HG03108 (cell line): ENCODE data around the gene XPR1.

Experiments used
- ATAC-seq: cut with Tn5 transposase; IDR thresholded peaks from one replicate; pipeline ENCODE4 v1.9.1; 2021; ENCODE audit warnings: moderate library complexity; ENCODE audit not compliant: unreplicated experiment

XPR1 gene

DNA sequence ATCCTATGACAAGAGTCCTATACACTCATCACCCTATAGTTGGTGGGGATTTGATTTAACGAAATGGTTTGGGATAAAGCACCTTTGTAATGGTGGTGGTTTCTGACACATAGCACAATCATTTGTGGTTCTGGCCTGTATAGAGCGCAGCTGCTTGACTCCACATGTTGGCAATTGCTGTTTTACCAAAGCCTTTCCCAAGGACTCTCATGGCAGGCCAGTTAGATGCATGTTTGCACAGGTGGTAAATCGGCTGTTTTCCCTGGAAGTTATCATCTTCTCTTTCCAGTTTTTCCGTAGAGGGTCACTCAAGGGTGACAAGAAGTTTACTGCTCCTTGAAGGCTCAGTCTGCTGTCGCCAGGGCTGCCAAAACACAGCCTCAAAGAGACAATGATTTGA, 17.1 kb upstream of the XPR1 start:
- no peak for ATAC-seq

DNA sequence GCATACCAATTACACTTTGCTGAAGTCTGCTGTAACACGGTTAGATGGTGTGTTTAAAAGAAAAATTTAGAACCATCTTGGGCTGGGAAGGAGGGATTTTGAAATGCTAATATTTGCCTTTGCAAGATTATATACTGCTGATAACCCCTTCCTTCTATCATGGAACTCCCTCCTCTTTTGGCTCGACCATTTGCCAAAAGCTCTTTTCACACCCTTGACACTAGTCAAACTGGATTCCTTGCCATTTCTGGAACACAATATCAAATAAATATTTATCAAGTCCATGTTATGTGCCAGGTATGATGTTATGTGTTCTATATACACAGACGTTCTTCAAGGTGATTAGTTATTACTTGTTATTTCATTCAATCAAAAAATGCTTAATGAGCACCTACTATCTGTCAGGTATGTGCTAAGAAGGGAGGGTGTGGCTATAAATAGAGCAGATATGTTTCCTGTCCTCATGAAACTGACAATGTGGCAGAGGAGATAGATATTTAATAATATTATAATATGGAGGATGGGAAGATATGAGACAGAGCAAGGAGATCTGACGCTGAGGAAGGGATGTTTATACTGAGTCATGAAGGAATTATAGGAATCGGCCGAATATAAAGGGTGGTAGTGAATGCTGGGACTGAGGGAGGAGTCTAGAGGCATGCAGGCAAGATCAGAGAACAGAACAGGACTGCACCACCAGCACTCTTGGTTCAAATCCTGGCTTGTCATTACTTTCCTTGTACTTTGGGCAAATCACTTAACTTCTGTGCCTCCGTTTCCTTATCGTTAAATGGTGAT, 16.1 kb upstream of the XPR1 start:
- no peak for ATAC-seq

DNA sequence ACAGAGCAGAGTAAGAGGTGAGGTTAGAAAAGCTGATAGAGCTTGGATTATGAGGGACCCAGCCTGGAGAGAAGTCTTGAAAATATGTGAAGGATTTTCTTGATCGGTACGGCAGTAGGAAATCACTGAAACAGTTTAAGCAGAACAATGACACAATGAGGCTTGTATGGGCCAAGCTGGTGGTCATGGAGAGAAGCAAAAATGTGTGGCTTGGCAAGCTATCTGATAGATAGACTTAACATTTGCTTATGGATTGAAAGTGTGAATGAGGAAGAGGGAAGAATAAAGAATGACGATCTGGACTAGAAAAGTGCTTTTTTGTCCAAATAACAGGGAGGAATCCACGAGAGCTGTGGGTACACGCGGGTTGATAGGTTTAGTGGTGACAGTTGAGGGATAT, 15.4 kb upstream of the XPR1 start:
- no peak for ATAC-seq

DNA sequence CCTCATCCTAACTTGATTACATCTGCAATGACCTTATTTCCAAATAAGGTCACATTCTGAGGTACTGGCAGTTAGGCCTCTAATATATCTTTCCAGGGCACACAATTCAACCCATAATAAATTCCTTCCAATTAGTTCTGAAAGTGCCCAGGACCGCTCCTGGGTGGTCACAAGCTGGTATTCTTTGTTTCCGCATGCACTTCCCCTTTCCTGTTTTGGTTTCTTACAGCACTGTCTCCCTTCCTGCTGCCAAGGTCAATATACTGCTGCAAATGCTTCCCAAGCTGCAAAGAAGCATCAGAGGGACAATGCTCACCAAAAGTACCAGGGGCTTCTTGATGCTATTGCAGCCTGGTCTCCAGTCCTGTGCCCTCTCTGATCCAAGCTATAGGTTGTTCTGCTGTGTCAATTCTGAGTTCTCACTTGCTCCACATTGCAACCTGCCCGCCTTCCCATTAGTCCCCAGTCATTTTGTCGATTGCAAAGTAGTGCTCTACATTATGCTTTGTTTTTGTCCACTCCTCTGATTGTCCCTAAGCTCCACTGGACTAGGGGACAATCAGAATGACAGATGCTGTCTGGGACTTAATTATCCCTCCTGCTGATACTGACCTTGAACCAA, 13.9 kb upstream of the XPR1 start:
- ATAC-seq: no peak

DNA sequence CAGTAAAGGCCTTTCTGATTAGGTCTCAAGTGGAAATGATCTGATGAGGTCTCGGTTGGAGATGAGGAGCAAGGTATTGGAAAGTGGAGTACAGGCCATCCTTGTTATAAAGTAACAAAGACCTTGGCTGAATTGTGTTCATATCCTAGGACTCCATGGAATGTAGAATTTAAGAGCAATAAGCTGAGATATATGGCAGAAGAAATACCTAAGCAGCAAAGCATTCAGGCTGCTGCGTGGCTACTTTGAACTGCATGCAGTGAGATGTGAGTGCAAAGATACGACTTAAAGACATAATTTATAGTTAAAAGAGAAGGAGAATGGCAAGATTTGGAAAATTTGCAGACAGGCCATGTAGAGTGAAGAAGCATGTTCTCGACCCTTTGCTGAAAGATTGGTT, 11.2 kb upstream of the XPR1 start:
- no peak for ATAC-seq

DNA sequence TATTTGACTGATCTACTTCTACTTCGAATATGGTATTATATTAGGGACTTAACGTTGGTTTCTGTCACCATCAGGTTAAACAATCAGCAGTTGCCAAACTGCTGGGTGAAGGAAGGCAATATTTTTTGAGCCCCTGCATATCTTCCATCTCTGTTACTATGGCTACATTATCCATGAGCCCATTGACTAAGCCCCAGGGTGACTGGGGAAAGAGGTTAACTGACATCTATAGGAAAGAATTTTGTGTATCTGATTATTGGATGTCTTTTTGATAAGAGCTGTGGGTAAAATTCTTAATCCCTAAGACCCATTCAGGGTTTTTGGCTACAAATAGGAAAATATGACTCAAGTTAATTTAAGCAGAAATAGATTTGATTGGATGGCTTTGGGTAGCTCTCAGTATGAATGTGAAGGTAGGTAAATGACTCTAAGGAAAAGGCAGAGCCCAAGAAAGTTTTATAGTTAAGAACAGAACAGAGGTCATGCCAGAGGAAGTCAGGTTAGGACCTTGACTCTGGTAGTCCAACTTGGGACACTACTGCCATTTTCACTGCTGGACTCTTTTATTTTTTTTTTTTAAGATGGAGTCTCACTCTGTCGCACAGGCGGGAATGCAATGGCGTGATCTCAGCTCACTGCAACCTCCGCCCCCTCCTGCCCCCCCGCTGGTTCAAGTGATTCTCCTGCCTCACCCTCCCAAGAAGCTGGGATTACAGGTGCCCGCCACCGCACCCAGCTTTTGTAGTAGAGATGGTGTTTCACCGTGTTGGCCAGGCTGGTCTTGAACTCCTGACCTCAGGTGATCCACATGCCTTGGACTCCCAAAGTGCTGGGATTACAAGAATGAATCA, 8.9 kb upstream of the XPR1 start:
- ATAC-seq: no peak

DNA sequence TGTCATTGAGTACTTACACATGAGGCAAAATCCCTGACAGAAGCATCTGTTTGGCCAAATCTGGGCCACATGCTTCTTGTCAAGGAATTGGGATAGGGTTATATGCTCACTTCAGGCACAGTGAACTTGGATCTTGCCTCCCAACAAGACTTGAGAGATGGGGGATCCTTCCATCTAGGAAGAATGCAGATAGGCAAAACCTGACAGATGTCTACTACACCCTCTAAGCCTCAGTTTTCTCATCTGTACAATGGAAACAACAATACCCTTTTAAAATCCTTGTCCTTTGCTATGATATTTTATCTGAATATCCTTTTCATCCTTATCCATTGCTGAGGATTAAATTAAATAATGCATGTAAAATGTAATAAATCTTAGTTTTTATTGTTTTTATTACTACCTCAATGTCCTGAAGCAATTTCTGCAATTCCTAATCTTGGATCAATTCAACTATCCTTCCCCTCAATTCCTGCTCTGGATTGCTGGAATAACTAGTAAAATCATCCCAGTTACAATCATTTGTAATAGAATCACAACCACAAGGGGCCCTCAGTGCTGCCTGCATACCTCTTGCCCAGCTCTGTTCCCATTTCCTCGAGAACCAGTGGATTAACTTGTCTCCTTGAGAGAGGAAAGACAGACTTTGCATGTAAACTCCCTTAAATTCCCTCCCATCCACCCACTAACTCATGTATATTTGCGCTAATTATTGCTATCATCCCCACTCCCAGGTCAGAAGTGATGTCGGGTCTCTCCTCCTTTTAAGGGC, 8.1 kb upstream of the XPR1 start:
- ATAC-seq: no peak

DNA sequence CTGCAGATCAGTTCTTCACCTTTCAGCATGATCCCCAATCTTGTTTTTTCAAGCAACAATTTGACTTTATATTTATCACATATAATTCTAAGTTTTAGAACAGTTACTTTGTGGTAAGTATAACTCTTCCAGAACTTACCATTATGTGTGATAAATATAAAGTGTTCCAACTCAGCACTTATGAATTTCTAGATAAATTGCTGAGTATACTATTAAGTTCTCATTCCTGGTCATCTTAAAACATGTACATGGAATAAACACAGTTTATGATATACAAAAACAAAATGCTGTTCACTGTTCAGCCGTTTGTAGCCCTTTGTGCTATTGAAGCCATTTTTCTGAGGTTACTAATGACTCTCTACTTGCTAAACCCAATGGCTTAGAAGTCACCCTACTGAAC, 5.1 kb upstream of the XPR1 start:
- no peak for ATAC-seq

DNA sequence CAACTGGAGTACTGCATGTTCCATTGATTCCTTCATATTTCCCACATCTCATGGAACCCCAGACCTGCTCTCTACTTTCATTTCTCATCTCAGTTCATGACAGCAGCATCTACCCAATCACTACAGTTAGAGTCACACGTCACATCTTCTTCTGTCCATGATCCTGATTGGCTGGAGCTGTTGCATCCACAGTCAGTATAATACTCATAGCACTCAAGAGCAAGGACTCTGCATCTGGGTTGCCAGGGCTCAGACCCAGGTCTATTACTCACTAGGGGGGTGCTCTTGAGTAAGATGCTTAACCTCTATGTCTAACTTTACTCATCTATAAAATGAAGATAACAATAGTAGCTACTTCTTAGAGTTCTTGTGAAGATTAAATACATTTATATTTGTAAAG, 4.4 kb upstream of the XPR1 start:
- ATAC-seq: no peak

DNA sequence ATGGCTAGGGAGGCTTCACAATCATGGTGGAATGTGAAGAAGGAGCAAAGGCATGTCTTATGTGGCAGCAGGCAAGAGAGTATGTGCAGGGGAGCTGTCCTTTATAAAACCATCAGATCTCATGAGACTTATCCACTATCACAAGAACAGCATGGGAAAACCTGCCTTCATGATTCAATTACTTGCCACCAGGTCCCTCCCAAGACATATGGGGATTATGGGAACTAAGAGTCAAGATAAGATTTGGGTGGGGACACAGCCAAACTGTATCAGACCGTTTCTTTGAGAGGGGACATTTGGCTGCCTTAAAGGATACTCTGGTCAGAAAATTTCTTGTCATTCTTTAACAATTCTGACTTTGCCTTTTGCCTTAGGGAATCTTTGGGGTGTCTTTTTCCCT, 3.2 kb upstream of the XPR1 start:
- ATAC-seq: no peak

DNA sequence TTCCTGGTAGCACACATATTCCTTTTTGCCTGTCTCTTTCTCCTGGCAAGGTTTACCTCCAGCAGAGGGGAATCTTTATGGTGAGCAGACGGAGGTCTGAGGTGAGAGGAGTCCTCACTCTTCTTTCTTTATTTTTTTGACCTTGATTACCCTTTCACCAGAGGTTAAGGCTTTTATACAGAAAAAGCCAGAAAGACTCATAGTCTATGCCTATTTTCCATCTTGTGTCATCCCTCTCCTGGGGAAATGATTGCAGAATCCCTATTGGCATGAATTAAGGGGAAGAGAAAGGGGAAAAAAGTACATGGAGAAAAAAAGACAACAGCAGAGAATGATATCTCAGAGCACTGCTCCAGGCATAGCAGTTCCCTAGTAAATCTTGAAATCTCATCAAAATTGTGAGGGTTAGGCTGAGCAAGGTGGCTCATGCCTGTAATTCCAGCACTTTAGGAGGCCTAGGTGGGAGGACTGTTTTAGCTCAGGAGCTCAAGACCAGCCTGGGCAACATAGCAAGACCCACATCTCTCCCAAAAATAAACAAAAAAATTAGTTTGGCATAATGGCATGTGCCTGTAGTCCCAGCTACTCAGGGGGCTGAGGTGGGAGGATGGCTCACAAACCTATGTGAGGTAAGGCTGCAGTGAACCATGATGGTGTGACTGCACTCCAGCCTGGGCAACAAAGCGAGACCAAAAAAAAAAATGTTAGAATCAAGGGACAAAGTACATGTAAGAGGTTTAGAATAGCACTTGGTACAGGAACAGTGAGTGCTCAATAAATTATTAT, 1.2 kb upstream of the XPR1 start:
- ATAC-seq: no peak

DNA sequence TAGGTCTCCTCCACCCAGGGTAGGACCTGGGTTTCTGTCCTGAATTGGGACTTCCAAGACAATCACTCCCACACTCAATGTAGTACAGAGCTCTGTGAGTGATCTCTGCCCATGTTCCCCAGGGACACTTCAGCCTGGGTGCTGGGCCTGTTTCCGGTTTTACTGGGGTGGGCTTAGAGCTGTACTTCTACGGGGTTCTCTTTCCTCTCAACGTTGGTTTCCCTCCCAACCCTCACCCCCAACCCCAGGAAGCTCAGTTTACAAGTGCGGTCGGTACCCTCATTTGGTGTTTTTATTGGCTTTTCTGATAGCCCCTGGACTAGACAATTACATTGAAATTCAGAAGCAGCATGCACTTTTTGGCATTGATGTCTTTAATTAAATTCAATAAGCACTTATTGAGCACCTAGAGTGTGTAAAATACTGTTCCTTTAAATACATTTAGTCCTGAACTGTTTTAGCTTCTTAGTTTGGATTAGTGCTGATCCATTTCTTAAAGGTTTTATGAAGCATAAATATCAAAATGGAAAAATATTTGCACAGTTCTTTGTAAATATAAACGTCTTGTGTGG, 542 bp upstream of the XPR1 start:
- no peak for ATAC-seq

DNA sequence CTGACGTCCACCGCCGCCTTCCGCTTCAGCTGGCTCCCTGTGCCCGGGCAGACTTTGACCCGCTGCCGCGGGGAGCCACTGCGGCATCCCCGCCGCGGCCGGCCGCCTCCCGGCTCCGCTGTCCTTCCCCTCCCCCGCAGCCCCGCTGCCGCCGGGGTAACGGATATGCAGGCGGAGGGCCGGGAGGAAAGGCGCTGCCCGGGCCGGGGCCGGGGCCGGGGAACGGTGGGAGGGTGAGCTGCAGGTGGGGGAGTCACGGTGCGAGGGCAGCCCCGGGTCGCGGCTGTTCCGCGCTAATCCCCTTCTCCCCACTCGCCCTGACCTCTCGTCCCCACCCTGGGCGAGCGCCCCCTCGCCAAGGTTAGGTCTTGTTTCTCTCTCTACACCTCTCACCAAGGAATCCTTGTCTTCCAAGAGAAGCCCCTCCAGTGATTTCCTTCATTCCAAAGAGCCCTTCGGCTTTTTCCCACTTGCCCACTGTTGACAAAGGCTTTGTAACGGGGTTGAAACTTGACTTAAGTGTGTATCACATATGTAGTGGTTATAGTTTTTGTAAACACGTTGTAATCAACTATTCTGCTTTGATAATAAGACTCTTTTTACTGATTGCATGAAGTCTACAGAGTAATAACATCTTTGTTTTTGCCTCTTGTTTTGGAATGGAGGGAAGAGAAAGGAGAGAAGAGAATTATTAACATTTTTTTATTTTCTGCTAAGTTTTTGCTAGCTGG, 669 bp downstream of the XPR1 start:
- peak; percentile 27 for ATAC-seq

DNA sequence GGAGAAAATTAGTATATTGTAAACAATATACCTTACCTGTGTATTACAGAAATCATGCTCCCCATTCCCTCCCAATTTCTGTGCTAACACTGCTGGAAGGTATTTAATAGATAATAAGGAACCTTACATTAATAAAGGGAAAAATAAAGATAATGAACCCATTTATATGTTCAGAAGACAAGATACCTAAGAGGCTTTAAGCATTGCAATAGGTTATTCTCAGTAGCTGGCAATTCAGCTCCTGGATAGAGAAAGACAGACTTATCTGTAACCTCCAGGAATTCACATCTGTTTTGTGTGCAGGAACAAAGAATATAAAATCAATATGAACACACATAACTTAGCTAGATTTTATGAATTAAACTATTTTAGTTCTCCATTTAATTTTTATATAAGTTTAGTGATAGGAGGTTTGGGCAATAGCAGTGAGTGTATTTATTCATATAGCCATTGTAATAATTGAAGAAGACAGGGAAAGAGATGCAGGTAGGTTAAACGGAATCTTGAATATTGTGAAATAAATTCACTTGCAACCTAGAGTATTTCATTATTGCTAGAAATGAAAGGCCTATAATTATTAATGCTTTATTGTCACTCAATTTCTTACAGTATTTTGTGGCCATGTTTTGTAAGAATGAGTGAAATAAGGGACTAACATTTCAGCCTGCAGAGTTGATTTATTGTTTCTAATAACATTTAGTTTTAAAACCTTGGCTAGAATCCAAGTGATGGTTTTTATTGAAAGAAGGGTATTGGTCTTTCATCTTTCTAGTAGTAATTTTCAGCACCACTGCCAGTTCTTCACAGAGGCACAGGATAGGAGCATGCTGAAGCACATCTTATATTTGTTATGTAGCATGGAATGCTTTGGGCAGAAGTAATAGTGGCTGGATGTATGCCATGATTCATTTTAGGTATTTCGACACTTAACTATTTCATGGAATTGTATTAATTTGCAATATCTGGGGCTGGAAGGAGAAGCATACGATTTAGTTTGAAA, 1.5 kb downstream of the XPR1 start:
- ATAC-seq: no peak

DNA sequence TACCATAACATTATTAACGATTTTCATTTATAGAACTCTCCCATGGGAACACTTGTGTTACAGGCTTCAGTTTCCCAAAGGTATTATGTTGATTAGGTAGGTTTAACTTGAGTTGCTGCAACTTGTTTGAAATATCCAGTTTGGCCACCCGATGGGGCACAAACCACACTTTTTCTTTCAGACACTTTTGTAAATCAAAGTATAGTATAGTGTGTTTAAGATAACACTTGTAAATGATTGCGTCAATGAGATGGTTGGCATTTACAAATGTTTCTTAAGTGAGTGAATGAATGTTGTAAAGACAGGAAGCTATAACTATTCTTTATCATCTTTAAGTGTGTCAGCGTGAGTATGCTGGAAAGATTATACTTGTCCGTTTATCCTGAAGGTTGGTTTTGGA, 4.3 kb downstream of the XPR1 start:
- no peak for ATAC-seq

DNA sequence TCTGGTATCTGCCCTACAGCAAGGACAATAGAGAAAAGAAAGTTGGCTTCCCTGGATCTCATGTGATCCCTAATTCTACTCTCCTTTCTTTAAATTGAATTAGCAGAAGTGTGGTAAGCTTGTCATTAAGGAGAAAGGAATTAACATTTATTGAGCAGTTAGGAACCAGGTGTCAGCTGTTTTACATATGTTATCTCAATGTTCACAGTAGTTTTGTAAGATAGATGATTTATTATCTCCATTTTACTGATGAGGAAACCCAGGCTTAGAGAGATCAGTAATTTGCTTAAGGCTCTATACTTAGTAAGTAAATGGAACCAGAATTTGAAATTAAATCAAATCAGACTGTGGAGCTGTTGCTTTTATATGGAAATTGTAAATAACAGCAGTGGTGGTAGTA, 8.0 kb downstream of the XPR1 start:
- no peak for ATAC-seq

DNA sequence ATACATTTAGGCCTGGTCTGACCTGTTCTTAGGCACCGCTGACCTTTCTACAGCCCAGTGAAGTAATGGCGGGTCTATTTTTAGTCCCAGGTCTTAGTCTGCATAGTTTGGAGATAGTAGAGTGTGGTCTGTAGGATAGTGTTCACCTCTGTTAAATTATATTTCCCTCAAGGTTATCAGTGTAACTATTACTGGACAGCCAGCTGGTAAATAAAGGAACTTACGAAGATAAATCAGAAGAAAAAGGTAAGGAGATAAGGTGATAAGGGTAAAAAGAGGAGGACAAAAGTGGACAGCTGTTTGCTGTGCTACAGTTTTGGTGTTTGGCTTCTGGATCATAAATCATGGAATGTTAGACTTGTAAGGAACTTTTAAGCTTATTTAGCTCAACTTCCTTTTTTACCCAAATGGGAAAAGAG, 8.7 kb downstream of the XPR1 start:
- no peak for ATAC-seq

DNA sequence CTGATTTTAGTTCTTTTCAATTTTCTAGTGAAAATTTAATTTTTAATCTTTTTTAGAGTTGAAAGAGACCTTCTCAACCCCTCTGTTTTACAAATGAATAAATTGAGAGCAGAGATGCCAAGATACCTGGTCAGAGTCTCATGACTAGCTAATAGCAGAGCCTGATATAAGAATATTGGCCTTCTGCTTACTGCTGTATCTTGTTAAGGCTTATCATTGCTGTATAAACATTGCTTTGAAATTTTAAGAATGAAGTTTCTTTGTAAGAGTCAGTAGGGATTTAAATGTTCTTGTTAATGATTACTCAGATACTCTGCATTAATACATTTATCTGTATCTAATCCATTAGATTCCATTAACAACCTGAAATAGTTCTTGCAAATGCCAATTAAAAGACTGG, 9.8 kb downstream of the XPR1 start:
- no peak for ATAC-seq
